Activated CD4-positive, alpha-beta T cell treated with anti-CD3 and anti-CD28 coated beads, Interleukin-2, Interleukin-4, amounts not matched to agents 100 ng/mL and 50 ng/mL, durations not matched to agents 16 hours and 8 hours (primary cell): Measurements from ENCODE around the gene CEBPZOS.
"Not testable (repeated sequence)": the region's sequence is repeated elsewhere in the genome, so short reads cannot be mapped to it uniquely, and the experiment has no call there.

Experiments used
- DNase-seq: peaks from one replicate; pipeline ENCODE4 v3.0.0-alpha.2; 2020; ENCODE audit warnings: low spot score

CEBPZOS gene

DNA sequence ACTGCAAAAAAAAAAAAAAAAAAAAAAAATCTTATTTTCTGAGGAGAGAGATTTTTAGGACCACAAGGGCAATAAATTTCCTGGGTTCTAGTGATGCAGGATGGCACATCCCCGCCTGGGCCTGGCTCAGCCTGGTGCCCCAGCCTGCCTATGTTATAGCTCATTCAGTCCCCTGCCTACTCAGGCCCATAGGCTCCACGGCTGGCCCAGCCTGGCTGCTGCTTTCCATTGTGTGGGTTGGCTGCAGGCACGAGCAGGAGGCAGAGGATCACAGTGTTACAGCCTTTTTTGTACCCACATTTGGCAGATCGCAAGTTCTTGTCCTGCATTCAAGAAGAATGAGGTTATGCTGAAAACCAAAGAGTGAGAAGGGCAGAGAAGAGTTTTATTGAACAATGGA lies 5.0 kb upstream of the CEBPZOS start:
- no peak for DNase-seq

DNA sequence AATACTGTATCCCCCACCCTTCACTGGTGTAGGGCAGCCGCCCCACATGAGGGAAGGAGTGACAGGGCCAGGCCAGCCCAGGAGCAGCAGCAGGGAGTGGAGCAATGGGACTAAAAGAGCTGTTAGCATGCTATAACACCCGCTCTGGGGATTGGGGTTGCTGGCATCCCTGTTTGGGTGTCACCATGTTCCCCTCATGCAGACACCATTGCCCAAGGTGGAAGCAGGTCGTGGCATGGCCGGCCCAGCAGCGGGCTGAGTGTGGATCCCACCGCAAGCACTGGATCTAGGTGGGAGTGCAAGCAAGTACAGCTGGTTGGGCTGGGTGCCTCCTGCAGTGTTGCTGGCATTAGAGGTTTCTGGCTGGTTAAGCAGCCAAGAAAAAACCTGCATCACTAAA lies 4.5 kb upstream of the CEBPZOS start:
- DNase-seq, result no peak

DNA sequence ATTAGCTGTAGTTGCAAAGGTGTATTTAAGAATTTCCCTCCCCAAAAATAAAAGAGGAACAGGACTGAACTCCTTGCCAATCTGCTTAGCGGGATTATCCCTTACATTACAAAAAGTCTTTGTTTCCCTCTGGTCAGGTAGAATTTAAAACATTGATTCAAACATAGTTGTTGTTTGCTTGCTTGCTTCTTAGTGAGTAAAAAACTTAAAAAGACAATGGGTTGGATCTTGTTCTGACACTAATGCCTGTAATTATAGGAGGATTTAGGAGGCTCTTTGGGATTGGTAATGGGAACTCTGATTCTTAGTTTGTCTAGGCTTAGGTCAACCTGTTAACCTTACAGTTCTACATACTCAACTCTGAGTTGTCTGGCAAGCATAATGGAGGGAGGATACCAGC lies 3.7 kb upstream of the CEBPZOS start:
- no peak for DNase-seq

DNA sequence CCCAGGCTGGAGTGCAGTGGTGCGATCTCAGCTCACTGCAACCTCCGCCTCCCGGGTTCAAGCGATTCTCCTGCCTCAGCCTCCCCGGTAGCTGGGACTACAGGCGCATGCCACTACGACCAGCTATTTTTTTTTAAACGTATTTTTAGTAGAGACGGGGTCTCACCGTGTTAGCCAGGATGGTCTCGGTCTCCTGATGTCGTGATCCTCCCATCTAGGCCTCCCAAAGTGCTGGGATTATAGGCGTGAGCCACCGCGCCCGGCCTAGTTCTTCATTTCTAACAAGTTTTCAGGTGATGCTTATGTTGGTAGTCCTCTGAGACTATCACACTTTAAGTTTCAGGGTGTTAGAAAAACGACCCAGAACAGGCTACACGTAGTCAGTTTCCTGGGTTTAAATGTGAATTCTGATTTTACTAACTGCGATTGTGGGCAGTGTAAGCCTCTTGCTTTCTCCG lies 405 bp upstream of the CEBPZOS start:
- not testable (repeated sequence) for DNase-seq

DNA sequence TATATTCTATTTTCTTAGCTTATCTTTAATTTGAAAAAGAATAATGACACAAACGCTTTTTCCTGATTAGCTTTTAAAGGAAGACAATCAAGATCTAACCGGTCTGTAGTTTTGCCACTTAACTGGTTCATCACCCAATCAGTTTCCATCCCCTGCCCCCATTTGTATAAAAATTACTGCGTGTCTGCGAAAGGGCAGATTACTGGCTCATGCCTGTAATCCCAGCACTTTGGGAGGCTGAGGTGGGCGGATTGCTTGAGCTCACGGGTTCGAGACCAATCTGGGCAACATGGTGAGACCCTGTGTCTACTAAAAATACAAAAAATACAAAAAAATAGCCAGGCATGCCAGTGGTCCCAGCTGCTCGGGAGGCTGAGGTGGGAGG lies 2.4 kb downstream of the CEBPZOS start:
- DNase-seq, result no peak

DNA sequence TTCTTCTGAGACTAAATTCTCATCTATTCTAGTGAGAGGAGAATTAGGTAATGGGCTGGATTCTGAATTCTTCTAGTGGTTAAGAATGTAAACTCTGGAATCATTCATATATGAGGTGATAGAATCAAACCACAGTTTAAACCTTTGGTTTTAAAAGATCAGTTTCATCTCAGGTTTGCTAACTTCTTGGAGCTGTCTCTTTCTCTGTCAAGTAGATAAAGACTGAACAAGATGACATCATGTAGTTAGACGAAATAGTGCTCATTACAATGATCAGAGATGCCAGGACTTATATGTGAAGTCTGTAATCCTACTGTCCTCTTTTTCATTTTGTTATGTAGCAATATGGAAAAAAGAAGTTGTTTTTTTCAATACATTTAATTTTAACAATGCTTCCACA lies 4.9 kb downstream of the CEBPZOS start:
- no peak for DNase-seq

DNA sequence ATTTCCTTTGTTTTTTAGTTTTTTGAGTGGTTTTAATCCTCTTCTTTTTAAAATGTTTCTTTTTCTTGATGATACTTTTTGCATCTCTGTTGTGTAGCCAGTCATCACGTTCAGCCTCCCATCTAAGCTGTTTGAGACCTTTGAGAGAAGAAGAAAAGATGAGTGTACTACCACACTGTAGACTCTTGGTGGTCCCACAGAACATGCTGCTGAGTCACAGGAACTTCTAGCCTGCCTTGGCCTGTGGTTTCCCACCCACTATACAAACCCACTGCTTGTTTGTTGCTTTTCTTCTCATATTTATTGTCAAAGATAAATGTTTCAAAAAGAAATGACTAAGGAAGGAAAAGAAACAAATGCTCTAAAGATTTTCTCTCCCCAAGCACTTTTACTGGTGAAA lies 5.5 kb downstream of the CEBPZOS start:
- no peak for DNase-seq

DNA sequence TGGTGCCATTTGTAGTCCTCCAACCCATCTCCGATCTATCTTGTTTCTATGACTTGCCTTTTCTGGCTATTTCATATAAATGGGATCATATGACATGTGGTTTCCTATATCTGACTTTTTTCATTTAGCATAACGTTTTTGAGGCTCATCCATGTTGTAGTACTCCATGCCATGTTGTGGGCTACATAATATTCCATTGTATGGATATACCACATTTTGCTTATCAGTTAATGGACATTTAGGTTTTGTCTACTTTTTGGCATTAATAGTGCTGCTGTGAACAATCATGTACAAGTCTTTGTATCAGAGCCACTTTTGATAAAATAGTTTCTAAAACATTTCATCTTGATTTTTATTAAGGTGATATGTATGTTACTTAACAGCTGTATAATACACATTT lies 7.4 kb downstream of the CEBPZOS start:
- no peak for DNase-seq

DNA sequence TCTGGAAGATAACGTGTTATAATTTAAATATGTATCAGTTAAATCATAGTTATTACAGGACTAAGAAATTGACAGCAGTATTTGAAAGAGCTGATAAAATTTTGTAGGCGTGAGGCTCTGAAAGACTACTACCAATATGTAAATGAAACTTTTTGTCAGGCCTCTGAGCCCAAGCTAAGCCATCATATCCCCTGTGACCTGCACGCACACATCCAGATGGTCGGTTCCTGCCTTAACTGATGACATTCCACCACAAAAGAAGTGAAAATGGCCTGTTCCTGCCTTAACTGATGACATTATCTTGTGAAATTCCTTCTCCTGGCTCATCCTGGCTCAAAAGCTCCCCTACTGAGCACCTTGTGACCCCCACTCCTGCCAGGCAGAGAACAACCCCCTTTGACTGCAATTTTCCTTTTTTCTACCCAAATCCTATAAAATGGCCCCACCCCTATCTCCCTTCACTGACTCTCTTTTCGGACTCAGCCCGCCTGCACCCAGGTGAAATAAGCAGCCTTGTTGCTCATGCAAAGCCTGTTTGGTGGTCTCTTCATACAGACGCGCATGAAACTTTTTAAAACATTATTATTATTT lies 8.9 kb downstream of the CEBPZOS start:
- DNase-seq, result not testable (repeated sequence)

DNA sequence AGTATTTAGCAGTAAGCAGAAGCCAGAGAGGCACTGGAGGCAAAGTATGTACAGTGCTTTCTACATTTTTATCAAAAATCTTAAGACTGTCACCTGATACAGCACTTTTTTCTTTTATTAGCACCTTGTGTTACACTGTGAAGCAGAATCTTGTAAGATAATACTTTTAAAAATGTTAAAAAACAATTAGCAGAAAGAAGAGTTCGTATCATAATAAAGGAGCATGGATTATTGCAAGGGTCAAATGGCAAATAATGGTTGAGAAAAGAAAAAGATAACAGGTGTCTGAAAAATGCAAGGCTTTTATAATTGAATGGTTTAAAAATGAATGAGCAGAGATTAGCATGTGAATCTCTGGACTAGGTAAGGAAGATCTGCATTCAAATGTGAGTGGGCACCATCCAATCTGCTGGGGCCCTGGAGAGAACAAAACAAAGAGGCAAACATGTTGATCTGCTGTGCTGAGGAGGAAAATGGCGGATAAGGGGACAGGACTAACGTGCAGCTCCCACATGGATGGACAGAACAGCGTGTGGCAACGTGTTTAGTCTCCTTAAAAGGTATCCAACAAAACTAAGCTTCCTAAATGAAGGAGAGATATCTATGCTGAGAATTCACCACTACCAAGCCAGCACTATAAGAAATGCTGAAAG lies 9.5 kb downstream of the CEBPZOS start:
- DNase-seq, result no peak

DNA sequence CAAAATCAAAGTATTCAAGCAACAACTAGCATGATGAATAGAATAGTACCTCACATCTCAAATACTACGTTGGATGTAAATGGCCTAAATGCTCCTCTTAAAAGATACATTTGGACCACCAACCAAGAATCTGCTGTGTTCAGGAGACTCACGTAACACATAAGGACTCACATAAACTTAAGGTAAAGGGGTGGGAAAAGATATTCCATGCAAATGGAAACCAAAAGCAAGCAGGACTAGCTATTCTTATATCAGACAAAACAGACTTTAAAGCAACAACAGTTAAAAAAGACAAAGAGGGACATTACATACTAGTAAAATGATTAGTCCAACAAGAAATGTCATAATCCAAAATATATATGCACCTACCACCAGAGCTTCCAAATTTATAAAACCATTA lies 10.5 kb downstream of the CEBPZOS start:
- not testable (repeated sequence) for DNase-seq

DNA sequence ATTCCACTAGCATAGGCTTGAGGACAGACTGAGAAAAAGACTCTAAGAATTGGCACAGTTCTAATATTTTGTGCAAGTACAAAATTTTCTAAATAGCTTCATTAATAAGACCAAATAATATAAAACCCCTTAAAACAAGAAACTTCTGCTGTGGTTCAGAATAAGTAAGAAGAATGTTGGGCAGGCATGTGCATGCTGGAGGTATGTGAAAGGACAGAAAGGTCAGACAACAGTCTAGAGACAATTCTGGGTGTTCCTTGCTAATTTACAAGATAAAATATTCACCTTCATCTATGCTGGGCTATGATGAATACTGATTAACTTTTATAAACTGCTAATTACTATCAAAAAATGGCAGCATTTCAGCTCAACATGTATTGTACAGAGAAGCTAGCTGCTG lies 14.9 kb downstream of the CEBPZOS start:
- DNase-seq, result no peak

DNA sequence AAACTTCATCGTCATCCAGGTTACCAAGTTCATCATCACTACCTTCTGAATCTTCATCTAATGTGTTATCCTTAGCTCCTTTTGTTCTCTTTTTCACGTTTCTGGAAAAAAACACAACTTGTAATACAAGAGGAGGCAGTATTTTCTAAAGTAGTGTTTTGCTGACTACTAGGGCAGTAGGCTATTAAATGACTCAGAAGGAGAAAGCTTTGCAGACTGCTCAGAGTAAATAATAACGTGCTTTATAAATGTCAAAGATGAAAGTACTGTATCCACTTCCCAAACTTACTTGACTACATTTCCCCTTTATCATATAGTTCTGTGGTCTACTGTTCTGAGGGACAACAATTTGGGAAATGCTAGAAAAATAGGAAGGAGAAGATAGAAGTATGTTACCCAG lies 15.6 kb downstream of the CEBPZOS start:
- no peak for DNase-seq

DNA sequence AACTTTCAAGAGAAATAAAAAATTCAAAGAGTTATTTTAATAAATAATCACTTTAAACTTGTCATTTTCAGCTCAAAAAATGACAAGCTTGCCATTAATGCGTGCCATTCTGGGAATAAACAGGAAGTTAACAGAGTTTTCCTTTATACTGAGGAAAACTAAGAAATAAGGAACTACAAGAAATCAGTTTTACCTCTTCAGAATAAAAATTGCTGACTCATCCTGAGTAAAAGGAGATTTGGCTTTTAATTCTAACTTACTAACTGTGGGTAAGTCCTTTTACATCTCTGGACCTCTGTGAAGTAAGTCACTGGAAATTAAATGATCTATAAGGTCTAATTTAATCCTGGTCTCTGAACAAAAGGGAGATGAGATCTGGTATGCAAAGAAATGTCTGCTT lies 19.0 kb downstream of the CEBPZOS start:
- DNase-seq, result no peak

DNA sequence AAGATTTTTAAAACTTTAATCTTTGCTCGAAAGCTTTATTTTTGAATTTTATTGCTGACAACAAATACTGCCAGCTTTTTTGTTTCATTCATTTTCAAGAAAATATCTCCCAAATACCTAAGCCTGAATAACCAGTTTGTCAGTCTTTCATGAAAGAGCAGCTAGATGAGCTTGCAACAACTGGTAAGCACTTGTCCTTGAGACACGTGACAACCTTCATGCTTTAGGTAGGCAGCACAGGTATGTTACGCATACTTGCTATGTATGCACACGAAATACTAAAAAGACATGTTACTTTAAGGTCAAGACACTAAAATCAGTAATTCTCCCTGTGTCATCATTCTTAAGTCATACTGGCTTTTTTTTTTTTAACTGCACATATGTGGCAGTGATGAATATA lies 22.8 kb downstream of the CEBPZOS start:
- no peak for DNase-seq

DNA sequence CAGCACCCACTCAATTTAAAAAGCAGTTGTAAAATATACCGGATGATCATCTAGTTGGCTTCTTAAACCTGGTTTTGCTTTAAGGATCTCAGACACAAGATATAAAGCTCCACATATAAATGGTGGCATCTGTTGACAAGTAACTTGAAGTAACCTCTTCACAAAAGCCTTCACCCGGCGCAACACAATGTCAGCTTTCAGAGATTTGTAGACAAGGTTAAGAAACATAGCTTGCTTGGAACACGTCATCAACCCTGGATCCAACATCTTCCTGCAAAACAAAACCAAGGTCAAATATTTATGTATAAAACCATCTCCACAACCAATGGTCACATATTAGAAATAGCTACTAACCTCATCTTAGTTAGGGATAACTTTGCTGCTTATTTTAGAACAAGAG lies 26.8 kb downstream of the CEBPZOS start:
- no peak for DNase-seq

DNA sequence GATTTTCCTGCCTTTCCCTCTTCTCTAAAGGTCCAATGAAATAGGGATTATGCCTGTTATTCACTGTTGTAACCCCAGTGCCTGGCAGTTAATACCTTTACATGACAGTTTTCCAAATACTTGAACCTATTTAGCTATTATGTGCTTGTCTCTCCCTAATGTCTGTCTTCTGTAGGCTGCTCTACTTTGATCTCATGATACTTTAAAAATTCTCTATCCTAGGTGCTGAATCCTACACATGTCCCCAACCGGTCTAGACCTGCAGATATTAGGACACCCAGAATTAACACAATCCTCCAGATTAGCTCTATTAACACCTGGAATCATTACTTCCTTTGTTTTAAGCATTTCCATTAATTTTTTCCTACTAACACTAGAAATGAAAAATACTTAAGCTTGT lies 27.8 kb downstream of the CEBPZOS start:
- no peak for DNase-seq

DNA sequence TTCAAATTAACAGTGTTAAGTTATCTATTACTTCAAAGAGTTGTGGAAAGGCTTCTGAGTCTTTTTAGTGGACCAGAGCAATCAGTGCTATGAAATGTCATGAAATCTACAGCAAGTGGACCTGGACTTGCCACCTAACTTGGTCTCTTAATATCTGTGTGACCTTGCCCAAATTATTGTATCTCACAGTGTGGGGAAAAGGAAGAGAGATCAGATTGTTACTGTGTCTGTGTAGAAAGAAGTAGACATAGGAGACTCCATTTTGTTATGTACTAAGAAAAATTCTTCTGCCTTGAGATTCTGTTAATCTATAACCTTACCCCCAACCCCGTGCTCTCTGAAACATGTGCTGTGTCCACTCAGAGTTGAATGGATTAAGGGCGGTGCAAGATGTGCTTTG lies 28.8 kb downstream of the CEBPZOS start:
- DNase-seq, result not testable (repeated sequence)

DNA sequence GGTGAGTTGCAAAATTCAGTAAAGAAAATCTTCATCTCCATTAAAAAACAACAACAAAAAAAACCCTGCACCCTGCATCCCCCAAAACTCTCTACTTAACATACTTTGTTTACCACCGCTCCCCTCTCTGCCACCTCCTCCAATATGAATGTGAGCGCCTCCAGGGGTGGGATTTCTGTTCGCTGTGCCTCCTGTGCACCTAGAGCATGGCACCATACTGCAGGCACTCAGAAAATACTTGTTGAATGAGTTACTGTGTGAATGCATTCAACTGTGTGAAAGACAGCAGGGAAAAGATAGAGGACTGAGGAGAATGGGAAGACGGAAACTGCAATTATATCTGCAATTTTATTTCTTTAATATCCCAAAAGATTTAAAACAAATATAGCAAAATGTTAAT lies 30.6 kb downstream of the CEBPZOS start:
- DNase-seq, result no peak

DNA sequence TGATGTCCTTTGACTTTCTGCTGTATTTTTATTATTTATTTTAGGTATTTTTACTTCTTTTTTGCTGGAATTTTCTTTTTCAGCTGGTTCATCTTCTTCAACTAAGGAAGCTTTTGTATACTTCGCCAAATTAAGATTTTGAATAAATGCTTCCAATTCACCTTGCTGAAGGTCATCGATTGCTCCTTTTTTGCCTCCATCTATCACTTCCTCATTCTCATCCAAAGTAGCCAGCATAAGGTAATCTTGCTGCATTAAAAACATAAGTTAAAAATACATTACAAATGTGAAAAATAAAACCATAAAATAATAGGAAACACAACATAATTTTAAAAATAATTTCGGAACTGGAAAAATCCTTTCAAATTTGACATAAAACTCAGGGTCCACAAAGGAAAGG lies 32.5 kb downstream of the CEBPZOS start:
- DNase-seq, result no peak

DNA sequence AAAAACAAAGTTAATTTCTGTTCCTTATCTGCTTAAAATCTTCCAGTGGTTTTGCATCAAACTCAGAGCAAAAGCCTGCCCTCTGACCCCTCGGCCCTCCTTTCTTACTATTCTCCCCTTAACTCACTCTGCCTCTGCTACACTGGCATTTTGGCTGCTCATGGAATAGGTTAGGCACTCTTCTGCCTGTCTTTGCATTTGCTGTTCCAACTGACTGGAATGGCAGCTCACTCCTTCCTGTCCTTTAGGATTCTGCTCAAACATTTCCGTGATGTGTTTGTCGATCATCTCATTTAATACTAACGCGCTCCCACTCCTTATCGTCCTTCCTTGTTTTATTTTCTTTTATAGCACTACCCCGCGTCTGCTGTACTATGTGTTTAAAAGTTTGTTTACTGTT lies 34.3 kb downstream of the CEBPZOS start:
- no peak for DNase-seq

DNA sequence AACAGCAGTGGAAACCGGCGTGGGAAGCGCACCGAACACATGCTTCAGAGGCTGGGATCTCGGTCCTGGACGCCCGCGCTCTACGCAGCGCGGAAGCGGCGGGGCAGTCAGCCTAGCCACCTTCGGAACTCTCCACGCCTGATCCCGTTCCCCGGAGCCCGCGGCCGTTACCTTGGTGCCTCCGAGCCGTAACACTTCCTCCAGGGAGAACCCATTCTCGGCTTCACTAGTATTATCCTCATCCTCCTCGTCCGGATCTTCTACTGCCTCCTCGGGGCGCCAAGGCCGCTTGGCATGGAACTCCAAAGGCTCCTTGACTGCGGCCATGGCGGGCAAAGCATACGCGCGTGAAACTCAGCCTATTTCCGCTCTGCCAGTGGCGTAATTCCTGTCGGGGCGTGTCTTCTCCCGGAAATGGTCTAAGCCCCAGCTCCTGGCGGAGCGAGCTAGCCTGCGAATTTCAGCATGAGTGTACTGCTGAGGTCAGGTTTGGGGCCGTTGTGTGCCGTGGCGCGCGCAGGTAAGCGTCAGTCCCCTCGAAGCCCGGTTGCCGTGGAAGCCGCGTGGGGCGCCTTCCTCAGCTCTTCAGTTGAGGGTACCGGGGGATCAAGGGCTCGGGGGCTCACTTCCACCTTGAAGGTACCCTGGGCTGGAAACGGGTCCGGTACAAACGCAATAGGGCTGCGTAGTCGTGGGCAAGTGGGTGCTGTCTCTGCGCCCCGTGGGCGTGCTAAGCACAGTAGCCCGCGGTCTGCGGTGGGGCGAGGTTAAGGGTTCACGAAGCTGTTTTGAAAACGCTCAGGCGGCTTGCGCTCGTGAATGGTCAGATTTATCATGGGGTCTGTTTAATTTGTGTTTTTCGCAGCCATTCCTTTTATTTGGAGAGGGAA lies 35.2 kb downstream of the CEBPZOS start, which contains the start of the genes CEBPZ and NDUFAF7:
TSS of gene CEBPZ (minus strand) at position 356 of the 890 bp plus-strand sequence. CDS start at position 327, 29 bp downstream.
TSS of gene NDUFAF7 (plus strand) at position 418 of the 890 bp plus-strand sequence. CDS start at position 466, 48 bp downstream.
- DNase-seq, result peak; percentile 92
